Measurements from ENCODE around the gene UGCG.

Gene UGCG

DNA sequence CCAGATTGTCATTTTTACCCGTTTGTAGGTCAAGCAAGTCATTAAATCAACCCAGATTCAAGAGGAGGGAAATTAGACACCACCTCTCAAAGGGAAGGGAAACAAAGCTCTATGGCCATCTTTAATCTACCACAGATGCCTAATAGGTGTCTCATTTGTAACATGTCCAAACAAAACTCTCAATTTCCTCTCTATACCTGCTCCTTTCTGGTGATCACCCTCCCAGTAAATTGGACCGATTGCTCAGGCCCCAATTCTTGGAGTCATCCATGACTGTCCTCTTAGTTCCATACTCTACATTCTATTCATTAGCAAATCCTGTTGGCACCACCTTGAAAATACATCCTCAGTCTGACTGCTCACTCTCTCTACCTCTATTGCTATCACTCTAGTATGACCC lies 22.1 kb upstream of the UGCG start:
- no peak for TF ChIP-seq GATA2 (IDR thresholded peaks at IDR 0.05; ENCODE audit: low read depth, low read length)
- TF ChIP-seq GATA3 (IDR thresholded peaks at IDR 0.05; ENCODE audit: low read depth, low read length) = no peak

DNA sequence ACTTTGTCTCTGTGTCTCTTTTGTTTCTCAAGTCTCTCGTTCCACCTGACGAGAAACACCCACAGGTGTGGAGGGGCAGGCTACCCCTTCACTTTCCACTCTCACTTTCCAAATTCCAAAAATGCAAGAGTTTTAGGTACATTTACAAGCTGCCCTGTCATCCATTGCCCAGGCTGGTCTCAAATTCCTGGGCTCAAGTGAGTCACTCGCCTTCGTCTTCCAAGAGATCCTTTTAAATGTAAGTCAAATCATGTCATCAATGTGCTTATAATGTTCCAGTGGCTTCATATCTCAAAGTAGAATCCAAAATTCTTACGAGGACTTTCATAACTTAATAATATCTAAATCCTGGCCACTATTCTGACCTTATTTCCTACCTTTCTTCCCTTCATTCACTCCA lies 20.4 kb upstream of the UGCG start:
- no peak for TF ChIP-seq GATA3 (IDR thresholded peaks at IDR 0.05; ENCODE audit: low read depth, low read length)
- no peak for TF ChIP-seq GATA2 (IDR thresholded peaks at IDR 0.05; ENCODE audit: low read depth, low read length)

DNA sequence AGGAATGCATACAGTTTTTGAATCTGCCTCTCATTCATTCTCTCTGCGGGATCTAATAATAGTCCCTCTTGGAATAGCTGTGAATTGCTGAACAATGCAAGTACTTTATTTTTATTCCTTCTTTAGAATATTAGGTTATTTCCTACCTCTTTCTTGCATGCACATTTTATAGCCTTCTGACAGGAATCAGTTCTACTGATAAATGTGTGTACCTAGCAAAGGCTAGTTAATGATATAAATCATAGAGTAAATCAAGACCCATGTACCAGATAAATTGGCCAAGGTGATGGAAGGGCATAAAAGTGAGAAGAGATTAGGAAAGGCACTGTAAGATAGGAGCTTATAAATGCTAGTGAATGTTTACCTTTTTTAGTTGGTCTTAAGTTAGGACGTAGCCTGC lies 19.2 kb upstream of the UGCG start:
- TF ChIP-seq GATA2 (IDR thresholded peaks at IDR 0.05; ENCODE audit: low read depth, low read length) = no peak
- no peak for TF ChIP-seq GATA3 (IDR thresholded peaks at IDR 0.05; ENCODE audit: low read depth, low read length)

DNA sequence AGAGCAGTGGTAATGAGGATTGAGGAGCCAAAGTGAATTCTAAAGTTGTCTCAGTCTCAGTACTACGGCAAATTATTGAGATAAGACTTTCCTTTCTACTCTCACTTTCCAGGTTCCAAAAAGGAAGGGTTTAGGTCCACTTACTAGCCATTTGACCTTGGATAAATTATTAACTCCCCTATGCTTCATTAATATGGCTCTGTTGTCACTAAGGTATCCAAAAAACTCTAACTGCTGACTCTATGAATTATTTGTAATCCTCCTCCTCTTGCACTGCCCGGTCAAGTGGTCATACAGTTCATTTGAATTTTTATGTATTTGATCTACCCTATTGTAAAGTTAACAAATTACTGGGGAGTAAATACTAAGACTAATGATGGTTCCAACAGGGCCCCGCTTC lies 17.7 kb upstream of the UGCG start:
- TF ChIP-seq GATA3 (IDR thresholded peaks at IDR 0.05; ENCODE audit: low read depth, low read length) = no peak
- TF ChIP-seq GATA2 (IDR thresholded peaks at IDR 0.05; ENCODE audit: low read depth, low read length) = no peak

DNA sequence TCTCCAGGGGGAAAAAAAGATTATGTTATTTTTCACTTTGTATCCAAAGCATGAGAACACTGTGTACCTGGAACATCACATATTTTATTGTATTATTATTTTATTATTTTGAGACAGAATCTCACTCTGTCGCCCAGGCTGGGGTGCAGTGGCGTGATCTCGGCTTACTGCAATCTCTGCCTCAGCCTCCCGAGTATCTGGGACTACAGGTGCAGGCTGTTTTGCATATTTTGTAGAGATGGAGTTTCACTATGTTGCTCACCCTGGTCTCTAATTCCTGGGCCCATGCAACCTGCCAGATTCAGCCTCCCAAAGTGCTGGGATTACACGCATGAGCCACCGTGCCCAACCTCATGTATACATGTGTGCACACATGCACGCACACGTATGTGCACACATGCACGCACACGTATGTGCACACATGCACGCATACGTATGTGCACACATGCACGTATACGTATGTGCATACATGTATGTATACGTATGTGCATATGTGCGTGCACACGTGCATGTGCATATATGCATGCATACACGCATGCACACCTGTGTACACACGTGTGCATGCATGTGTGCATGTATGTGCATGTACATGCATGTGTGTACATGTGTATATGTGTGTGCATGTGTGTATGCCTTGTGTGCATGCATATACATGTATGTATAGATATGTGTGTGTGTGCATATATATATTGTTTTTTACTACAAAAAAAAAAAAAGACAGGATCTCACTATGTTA lies 9.5 kb upstream of the UGCG start:
- no peak for TF ChIP-seq GATA3 (IDR thresholded peaks at IDR 0.05; ENCODE audit: low read depth, low read length)
- TF ChIP-seq GATA2 (IDR thresholded peaks at IDR 0.05; ENCODE audit: low read depth, low read length) = no peak

DNA sequence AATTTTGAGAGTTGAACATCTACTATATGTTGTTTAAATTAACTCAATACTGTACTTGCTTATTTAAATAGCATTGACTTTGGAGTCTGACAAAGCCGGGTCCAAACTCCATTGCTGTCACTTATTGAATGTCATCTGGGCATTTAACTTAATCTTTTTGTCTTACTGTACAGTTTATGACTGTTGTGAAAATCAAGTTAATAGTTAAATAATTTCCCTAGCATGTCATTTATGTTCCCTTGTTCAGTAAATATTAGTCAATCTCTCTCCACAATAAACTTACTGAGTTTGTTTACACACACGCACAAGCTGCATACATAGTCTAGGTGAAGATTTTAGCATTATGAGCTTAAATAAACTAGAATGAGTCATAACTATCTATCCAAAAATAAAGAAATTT lies 6.3 kb upstream of the UGCG start:
- TF ChIP-seq GATA2 (IDR thresholded peaks at IDR 0.05; ENCODE audit: low read depth, low read length) (no peak), GATA3 (IDR thresholded peaks at IDR 0.05; ENCODE audit: low read depth, low read length) (no peak)

DNA sequence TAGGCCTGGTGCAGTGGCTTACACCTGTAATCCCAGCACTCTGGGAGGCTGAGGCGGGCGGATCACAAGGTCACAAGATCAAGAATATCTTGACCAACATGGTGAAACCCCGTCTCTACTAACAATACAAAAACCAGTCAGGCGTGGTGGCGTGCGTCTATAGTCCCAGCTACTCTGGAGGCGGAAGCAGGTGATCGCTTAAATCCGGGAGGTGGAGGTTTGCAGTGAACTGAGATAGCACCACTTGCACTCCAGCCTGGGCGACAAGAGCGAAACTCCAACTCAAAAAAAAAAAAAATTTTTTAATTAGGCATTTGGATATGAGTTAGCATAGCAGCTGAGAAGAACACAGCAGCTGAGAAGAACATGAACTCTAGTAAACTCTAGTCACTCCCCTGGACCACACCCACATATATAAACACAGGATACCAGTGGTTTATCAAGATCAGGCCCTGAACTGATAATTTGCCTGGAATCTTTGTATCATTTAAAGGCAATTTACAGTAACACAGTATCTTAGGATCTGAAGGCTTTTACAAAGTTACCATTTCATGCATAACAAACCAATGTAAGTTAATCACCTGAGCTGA lies 4.6 kb upstream of the UGCG start:
- TF ChIP-seq GATA3 (IDR thresholded peaks at IDR 0.05; ENCODE audit: low read depth, low read length) (no peak), GATA2 (IDR thresholded peaks at IDR 0.05; ENCODE audit: low read depth, low read length) (no peak)

DNA sequence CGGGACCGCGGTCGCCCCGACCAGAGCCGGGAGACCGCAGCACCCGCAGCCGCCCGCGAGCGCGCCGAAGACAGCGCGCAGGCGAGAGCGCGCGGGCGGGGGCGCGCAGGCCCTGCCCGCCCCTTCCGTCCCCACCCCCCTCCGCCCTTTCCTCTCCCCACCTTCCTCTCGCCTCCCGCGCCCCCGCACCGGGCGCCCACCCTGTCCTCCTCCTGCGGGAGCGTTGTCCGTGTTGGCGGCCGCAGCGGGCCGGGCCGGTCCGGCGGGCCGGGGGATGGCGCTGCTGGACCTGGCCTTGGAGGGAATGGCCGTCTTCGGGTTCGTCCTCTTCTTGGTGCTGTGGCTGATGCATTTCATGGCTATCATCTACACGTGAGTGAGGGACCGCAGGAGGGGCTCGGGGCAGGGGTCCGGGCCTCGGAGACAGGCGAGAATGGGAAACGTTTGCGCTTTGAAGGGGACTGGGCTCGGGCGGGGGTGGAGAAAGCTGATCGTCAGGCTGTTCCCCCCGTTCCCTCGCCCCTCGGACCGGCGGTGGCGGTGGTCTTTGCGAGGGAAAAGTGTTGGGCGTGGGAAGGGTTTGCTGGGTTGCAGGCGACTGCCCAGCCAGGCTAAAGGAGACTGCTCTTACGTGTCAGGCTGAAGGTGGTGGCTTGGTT lies 457 bp downstream of the UGCG start:
- TF ChIP-seq GATA2 (IDR thresholded peaks at IDR 0.05; ENCODE audit: low read depth, low read length) (no peak), GATA3 (IDR thresholded peaks at IDR 0.05; ENCODE audit: low read depth, low read length) (no peak)

DNA sequence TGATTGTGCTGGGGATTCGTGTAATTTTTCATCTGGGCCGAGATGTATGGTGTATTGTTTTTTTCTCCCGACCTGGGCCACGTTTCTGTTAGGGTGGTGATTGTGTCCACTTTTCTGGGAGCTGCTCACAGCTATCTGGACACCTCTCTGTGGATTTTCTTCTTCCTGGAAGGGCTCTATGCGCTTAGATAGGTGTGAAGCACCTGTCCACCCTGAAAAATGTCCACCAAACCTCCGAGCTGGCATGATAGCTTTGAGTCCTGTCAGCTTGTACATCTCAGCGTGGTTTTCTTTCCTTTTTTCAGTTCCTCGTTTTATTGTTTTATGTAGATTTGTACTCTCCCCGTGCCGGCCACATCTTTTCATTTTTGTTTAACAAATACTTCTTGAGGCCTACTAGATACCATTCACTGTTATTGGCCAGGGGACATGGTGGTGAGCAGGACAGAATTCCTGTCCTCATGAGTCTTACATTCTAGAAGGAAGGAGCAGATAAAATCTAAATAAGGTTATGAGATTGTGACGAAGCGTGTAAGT lies 1.1 kb downstream of the UGCG start:
- TF ChIP-seq GATA3 (IDR thresholded peaks at IDR 0.05; ENCODE audit: low read depth, low read length) (no peak), GATA2 (IDR thresholded peaks at IDR 0.05; ENCODE audit: low read depth, low read length) (no peak)

DNA sequence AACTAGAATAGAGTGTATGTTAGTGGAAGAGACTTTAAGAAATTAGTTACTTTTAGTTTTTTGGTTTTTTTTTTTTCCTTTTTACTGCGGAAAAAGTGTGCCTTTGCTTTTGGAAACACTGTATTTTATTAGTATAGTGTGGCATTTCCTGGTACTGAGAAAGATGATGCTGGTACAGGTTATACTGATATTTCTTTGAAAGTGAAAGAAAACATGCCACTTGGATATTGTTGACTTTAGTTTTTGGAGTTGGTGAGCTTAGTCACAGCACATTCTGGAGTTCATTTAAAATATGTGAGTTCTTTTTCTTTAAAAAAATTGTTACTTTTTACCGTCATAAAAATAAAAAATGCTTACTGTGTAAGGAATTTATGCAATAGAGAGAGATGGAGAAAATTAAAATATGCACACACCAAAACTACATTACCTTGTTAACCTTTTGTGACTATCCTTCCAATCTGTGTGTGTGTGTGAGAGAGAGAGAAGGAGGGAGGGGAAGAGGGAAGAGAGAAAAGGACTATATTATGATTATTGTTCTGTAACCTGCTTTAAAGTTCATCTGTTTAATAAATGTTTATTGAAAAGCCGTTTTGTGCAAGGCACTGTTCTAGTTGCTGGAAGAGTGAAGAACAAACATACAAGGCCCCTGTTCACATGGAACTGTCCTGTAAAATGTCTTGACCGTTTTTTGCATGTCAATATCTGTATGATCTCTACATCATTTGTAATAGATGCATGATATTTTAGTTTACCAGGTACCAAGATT lies 1.9 kb downstream of the UGCG start:
- no peak for TF ChIP-seq GATA3 (IDR thresholded peaks at IDR 0.05; ENCODE audit: low read depth, low read length)
- no peak for TF ChIP-seq GATA2 (IDR thresholded peaks at IDR 0.05; ENCODE audit: low read depth, low read length)

DNA sequence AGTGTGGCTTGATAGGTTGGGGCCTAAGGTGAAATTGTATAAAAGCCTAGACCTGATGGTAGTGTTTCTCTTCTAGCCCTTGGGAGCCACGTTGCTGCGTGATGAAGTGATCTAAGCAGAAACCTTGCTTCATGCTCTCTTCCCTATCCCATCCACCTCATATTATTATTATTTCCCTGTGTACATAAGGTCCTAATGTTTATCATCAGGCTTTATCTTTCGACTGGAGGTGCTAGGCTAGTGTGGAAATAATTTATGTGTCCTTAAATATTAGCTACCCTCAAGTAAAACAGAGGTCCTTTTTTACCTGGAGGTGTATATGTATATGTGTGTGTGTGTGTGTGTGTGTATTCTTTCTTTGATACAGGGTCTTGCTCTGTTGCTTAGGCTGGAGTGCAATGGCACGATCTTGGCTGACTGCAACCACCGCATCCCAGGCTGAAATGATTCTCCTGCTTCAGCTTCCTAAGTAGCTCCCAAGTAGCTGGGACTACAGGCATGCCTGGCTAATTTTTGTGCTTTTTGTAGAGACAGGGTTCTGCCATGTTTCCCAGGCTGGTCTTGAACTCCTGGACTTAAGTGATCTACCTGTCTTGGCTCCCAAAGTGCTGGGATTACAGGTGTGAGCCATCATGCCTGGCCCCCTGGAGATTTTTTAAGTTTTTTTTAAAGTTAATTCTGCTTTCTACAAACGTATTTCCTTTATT lies 3.7 kb downstream of the UGCG start:
- TF ChIP-seq GATA2 (IDR thresholded peaks at IDR 0.05; ENCODE audit: low read depth, low read length) = no peak
- no peak for TF ChIP-seq GATA3 (IDR thresholded peaks at IDR 0.05; ENCODE audit: low read depth, low read length)

DNA sequence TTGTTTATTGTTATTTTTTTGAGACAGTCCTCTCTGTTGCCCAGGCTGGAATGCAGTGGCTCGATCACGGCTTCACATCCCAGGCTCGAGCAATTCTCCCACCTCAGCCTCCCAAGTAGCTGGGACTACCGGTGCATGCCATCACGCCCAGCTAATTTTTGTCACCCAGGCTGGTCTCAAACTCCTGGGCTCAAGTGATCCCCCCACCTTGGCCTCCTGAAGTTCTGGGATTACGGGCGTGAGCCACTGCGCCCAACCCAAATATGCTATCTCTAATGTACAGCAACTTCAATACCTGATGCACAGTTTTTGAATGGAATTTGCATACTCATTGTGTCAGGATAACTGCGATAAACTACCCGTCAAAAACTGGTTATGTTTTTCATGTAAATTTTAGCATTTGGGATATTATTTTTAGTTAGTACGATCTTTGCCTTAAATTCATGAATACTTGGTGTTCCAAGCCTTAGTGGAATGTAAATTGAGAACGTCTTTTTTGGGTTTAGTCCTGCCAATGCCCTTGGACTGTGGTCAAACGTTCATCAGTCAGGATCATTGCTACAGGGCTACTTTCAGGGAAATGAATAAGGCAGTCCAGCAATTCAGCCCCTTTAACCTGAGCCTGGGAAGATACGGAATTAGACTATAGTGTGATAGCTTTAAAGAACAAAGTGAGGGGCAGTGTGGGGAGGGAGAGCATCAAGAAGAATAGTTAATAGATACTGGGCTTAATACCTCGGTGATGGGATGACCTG lies 4.4 kb downstream of the UGCG start:
- no peak for TF ChIP-seq GATA2 (IDR thresholded peaks at IDR 0.05; ENCODE audit: low read depth, low read length)
- no peak for TF ChIP-seq GATA3 (IDR thresholded peaks at IDR 0.05; ENCODE audit: low read depth, low read length)

Measured in SH-SY5Y (cell line).